GM23248 (cell line): Measurements from ENCODE around the gene MOV10L1. TPM values are rescaled to one million over a fixed set of nuclear protein-coding genes. Genes with fewer than 3 reads are reported as not detected.

Experiments used
- DNase-seq: peaks from one replicate; pipeline ENCODE4 v3.0.0-alpha.2; 2015
- H2AFZ ChIP-seq: fragments of 200-600 bp; sonication (generic); 2 replicates; pipeline ENCODE4 v1.6.1; 2016; ENCODE audit warnings: antibody characterized with exemption
- H3F3A ChIP-seq: fragments of 200-600 bp; sonication (generic); 2 replicates; pipeline ENCODE4 v1.6.1; 2016; ENCODE audit warnings: mild to moderate bottlenecking, antibody characterized with exemption, mixed run types; ENCODE audit not compliant: insufficient read depth
- H3K27ac ChIP-seq: fragments of 200-600 bp; sonication (generic); 2 replicates; pipeline ENCODE4 v1.5.1; 2016; ENCODE audit warnings: mild to moderate bottlenecking
- H3K27me3 ChIP-seq: fragments of 200-600 bp; sonication (generic); replicated peaks from 2 replicates; pipeline ENCODE4 v1.6.1; 2016; ENCODE audit warnings: mild to moderate bottlenecking; ENCODE audit not compliant: insufficient read depth
- H3K36me3 ChIP-seq: fragments of 200-600 bp; sonication (generic); 2 replicates; pipeline ENCODE4 v1.6.1; 2016; ENCODE audit warnings: low read depth, mild to moderate bottlenecking
- H3K4me1 ChIP-seq: fragments of 200-600 bp; sonication (generic); 2 replicates; pipeline ENCODE4 v1.6.1; 2016; ENCODE audit warnings: mild to moderate bottlenecking; ENCODE audit not compliant: insufficient read depth
- H3K4me2 ChIP-seq: fragments of 200-600 bp; sonication (generic); one replicate; pipeline ENCODE4 v1.6.1; 2016; ENCODE audit warnings: mild to moderate bottlenecking; ENCODE audit not compliant: unreplicated experiment
- H3K4me3 ChIP-seq: fragments of 200-600 bp; sonication (generic); 2 replicates; pipeline ENCODE4 v1.5.1; 2016; ENCODE audit warnings: mild to moderate bottlenecking
- H3K79me2 ChIP-seq: fragments of 200-600 bp; sonication (generic); 2 replicates; pipeline ENCODE4 v1.6.1; 2016; ENCODE audit warnings: mild to moderate bottlenecking; ENCODE audit not compliant: insufficient read depth
- H3K9ac ChIP-seq: fragments of 200-600 bp; sonication (generic); 2 replicates; pipeline ENCODE4 v1.6.1; 2016; ENCODE audit warnings: mild to moderate bottlenecking
- H3K9me2 ChIP-seq: fragments of 200-600 bp; sonication (generic); 2 replicates; pipeline ENCODE4 v1.6.1; 2016; ENCODE audit warnings: mixed run types, mild to moderate bottlenecking, moderate library complexity; ENCODE audit not compliant: insufficient read depth
- H3K9me3 ChIP-seq: fragments of 200-600 bp; sonication (generic); one replicate; pipeline ENCODE4 v1.6.1; 2017; ENCODE audit warnings: low read depth
- H4K20me1 ChIP-seq: fragments of 200-600 bp; sonication (generic); 2 replicates; pipeline ENCODE4 v1.6.0; 2016; ENCODE audit not compliant: insufficient read depth
- EZH2 ChIP-seq: fragments of 200-600 bp; sonication (generic); IDR thresholded peaks from 2 replicates; pipeline ENCODE4 v1.6.1; 2018; ENCODE audit warnings: antibody characterized with exemption, mild to moderate bottlenecking; ENCODE audit not compliant: insufficient read depth, poor library complexity, severe bottlenecking
- EZH2phosphoT487 ChIP-seq: fragments of 200-600 bp; sonication (generic); IDR thresholded peaks from 2 replicates; pipeline ENCODE4 v1.6.1; 2018; ENCODE audit warnings: antibody characterized with exemption, moderate library complexity, mild to moderate bottlenecking, low read depth; ENCODE audit not compliant: insufficient read depth
- WGBS, 2 experiments: methylation state at CpG; one replicate each; pipeline ENCODE4 v1.1.6; 2015 to 2017; ENCODE audit warnings: low lambda C conversion rate in 2 of 2, low coverage in 1 of 2; ENCODE audit errors: missing lambda C conversion rate in 2 of 2; 5-methylcytosine and 5-hydroxymethylcytosine counted together
- in situ Hi-C: fragments of 300-500 bp; cut with MboI; formaldehyde crosslinking; loops from 2 replicates; pipeline ENCODE4 v1.15.0; 2020
- polyA plus RNA-seq: library from polyadenylated mRNA; unstranded; fragments of >200 nt; fragmentation: Nextera tagmentation; extraction: Ambion mirVana; gene quantifications from 2 replicates; pipeline ENCODE4 v1.2.1, GENCODE V29; 2016
- total RNA-seq: library from RNA; depleted of rRNA; stranded (reverse); fragments of >200 nt; shearing (Covaris generic); gene quantifications from 2 replicates; pipeline ENCODE4 v1.2.3, GENCODE V29; 2014

The MOV10L1 gene
- total and polyA plus RNA-seq, 2 experiments from 2014 or later, result not detected

DNA sequence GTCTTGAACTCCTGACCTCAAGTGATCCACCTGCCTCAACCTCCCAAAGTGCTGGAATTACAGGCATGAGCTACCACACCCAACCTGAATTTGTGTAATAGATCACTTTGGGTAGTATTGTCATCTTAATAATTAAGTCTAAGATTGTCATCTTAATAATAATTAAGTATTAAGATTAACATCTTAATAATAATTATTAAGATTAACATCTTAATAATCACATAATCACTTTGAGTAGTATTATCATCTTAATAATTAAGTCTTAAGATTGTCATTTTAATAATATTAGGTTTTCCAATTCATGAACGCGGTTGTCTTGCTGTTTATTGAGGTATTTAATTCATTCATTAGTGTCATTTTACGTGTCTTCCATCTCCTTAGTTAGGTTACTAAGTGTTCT lies 8.2 kb downstream of the MOV10L1 start:
- in situ Hi-C loops, result no loop called here
- Histone ChIP-seq H4K20me1 (no peaks in the 10 kb centered on the region), H3K27me3 (peaks cover 27% of the 10 kb centered on the region)

DNA sequence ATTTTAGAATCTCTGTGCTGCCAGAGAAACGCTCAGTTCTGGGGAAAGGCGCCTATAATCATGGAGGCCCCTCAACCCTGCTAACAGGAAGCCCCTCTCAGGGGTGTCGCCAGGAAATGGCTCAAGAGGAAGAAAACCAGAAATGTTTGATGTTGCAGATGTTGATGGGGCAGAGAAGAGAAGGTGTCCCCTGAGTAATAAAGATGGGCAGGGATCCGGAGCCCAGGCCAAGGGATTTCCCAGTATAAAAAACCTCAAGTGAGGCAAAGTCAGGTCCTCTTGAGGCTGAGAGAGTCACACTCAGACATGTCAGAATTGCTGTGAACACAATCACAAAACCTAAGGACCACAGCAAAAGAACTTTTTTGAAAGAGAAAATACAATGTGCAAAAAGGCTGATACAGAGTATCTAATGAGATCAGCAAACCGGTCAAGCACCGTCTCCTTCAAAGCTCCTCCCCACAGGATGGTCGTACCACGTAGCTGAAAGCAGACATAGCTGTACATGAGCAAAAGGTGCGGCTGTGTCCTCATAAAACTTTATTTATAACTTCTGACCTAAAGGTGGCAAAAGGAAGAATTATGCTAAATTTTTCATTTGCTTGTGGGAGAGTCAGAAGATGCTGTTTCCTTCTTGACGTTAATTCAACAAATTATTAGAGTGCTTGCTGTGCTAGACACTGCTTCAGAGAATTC lies 12.2 kb downstream of the MOV10L1 start:
- no peak for DNase-seq
- Histone ChIP-seq H3K27ac (no peak overlapping the region), H4K20me1 (no peaks in the 10 kb centered on the region), H3K4me2 (no peak overlapping the region), H3K4me1 (no peaks in the 10 kb centered on the region), H2AFZ (no peak overlapping the region), H3K4me3 (no peak overlapping the region), H3K27me3 (peaks cover 18% of the 10 kb centered on the region), H3K9me3 (no peaks in the 10 kb centered on the region), H3K36me3 (no peaks in the 10 kb centered on the region), H3K9ac (no peak overlapping the region), H3K79me2 (no peaks in the 10 kb centered on the region), H3F3A (no peaks in the 10 kb centered on the region), H3K9me2 (no peaks in the 10 kb centered on the region)
- 49 to 52% methylated on average over 10 of the region's 10 CpGs for WGBS, 2 experiments
- in situ Hi-C loops, result no loop called here
- TF ChIP-seq EZH2phosphoT487 (no peak), EZH2 (no peak)

More for the DNA sequence above, 8.2 kb downstream of the MOV10L1 start:
- no peaks in the 10 kb centered on the region for H3K4me1 ChIP-seq
- DNase-seq, result no peak
- TF ChIP-seq EZH2phosphoT487 (no peak), EZH2 (no peak)
- H3K4me2 ChIP-seq, result no peak overlapping the region
- H3K27ac ChIP-seq, result no peak overlapping the region
- H3K36me3 ChIP-seq, result no peaks in the 10 kb centered on the region
- 52 to 54% methylated on average over 3 of the region's 3 CpGs for WGBS, 2 experiments
- H3K4me3 ChIP-seq, result no peak overlapping the region
- no peaks in the 10 kb centered on the region for H3K9me2 ChIP-seq
- no peaks in the 10 kb centered on the region for H3K9me3 ChIP-seq
- H3K9ac ChIP-seq, result no peak overlapping the region
- no peak overlapping the region for H2AFZ ChIP-seq
- no peaks in the 10 kb centered on the region for H3K79me2 ChIP-seq
- H3F3A ChIP-seq, result no peaks in the 10 kb centered on the region

DNA sequence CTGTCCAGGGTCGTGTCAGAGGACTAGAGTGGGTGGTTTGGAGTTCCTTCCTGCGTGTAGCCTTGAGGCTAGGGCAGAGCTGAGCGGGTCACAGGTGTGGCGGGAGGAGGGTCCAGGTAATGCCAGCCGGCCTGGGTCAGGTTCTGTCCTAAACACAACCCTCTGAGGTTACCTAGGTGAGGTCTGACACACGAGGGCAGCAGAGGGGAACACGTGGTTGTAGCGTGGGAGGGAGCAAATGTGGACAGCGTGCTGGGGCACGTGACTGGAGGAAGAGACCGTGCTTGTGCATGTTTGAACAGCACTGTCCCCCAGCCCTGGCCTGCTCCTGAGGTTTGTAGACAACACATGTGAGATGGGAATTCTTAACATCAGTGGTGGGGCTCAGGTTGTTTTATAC lies 13.1 kb downstream of the MOV10L1 start:
- in situ Hi-C loops, result no loop called here
- Histone ChIP-seq H3K9ac (no peak overlapping the region), H3K79me2 (no peaks in the 10 kb centered on the region), H3K4me3 (no peak overlapping the region), H4K20me1 (no peaks in the 10 kb centered on the region), H3K27ac (no peak overlapping the region), H3K4me2 (no peak overlapping the region), H3K4me1 (no peaks in the 10 kb centered on the region), H3K9me3 (no peaks in the 10 kb centered on the region), H2AFZ (no peak overlapping the region), H3K27me3 (peaks cover 18% of the 10 kb centered on the region), H3F3A (no peaks in the 10 kb centered on the region), H3K9me2 (no peaks in the 10 kb centered on the region), H3K36me3 (no peaks in the 10 kb centered on the region)
- 38 to 42% methylated on average over 11 of the region's 11 CpGs for WGBS, 2 experiments
- DNase-seq, result peak; percentile 28
- TF ChIP-seq EZH2, result no peak
- no peak for TF ChIP-seq EZH2phosphoT487

DNA sequence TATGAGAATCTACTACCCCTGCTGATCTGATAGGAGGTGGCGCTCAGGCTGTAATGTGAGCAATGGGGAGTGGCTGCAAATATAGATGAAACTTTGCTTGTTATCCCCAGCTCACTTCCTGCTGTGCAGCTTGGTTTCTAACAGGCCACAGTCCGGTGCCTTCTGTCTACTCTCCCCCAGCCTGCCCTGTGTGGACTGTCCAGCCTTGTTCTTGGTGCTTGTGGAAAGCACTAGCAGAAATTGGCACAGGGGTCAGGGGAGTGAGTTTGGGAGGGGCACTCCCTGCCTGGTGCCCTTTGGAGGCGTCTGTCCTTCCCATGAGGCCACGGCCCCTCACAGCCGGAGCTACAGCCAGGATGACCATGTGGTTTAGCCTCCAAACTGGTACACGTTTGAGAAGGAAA lies 14.3 kb downstream of the MOV10L1 start:
- 61 to 77% methylated on average over 6 of the region's 6 CpGs for WGBS, 2 experiments
- no peak overlapping the region for H2AFZ ChIP-seq
- TF ChIP-seq EZH2phosphoT487 (no peak), EZH2 (no peak)
- DNase-seq, result no peak
- no peaks in the 10 kb centered on the region for H4K20me1 ChIP-seq
- in situ Hi-C loops, result no loop called here
- no peak overlapping the region for H3K4me2 ChIP-seq
- H3K9me3 ChIP-seq, result no peaks in the 10 kb centered on the region
- no peak overlapping the region for H3K4me3 ChIP-seq
- no peak overlapping the region for H3K9ac ChIP-seq
- no peaks in the 10 kb centered on the region for H3K4me1 ChIP-seq
- no peaks in the 10 kb centered on the region for H3K9me2 ChIP-seq
- peaks cover 11% of the 10 kb centered on the region; the same call in 1 of the 2 replicates for H3K27me3 ChIP-seq
- H3K36me3 ChIP-seq, result no peaks in the 10 kb centered on the region
- H3K27ac ChIP-seq, result no peak overlapping the region
- H3K79me2 ChIP-seq, result no peaks in the 10 kb centered on the region
- no peaks in the 10 kb centered on the region for H3F3A ChIP-seq
